ENCODE data around the gene MRS2.

The MRS2 gene

GRCh38 chr6:24432611-24433010, 29.9 kb downstream of the MRS2 start:
- no peak for DNase-seq

GRCh38 chr6:24436979-24437378, 34.2 kb downstream of the MRS2 start:
- no peak for DNase-seq

GRCh38 chr6:24439858-24440539, 37.3 kb downstream of the MRS2 start:
- no peak for DNase-seq

- DNase-seq, result no peak
Measured at GRCh38 chr6:24440897-24441598, 38.3 kb downstream of the MRS2 start.

GRCh38 chr6:24441599-24441904, 38.8 kb downstream of the MRS2 start:
- DNase-seq, result no peak

GRCh38 chr6:24444588-24444987, 41.9 kb downstream of the MRS2 start:
- no peak for DNase-seq

- DNase-seq, result no peak
Measured at GRCh38 chr6:24445704-24446103, 43.0 kb downstream of the MRS2 start.

GRCh38 chr6:24446670-24447069, 43.9 kb downstream of the MRS2 start:
- DNase-seq, result no peak

GRCh38 chr6:24448396-24448795, 45.7 kb downstream of the MRS2 start:
- no peak for DNase-seq

- no peak for DNase-seq
Measured at GRCh38 chr6:24448828-24449525, 46.2 kb downstream of the MRS2 start.

- no peak for DNase-seq
Measured at GRCh38 chr6:24451581-24452388, 49.0 kb downstream of the MRS2 start.

- DNase-seq, result no peak
Measured at GRCh38 chr6:24453921-24454320, 51.2 kb downstream of the MRS2 start.

GRCh38 chr6:24454452-24454851, 51.7 kb downstream of the MRS2 start:
- no peak for DNase-seq

- no peak for DNase-seq
Measured at GRCh38 chr6:24455061-24455460, 52.3 kb downstream of the MRS2 start.

GRCh38 chr6:24458134-24458533, 55.4 kb downstream of the MRS2 start:
- no peak for DNase-seq

GRCh38 chr6:24458941-24459340, 56.2 kb downstream of the MRS2 start:
- no peak for DNase-seq

GRCh38 chr6:24460966-24461365, 58.2 kb downstream of the MRS2 start:
- no peak for DNase-seq

- DNase-seq, result no peak
Measured at GRCh38 chr6:24464253-24465038, 61.7 kb downstream of the MRS2 start.

GRCh38 chr6:24469811-24470210, 67.1 kb downstream of the MRS2 start:
- no peak for DNase-seq

GRCh38 chr6:24472181-24472580, 69.4 kb downstream of the MRS2 start:
- DNase-seq, result no peak
